B cell (primary cell): Measurements from ENCODE around the gene RPH3AL.

Source experiments
- CTCF ChIP-seq: fragments of 200-600 bp; IDR thresholded peaks from one replicate; pipeline ENCODE4 v1.8.0; 2022; ENCODE audit warnings: antibody characterized with exemption, mild to moderate bottlenecking
- EZH2 ChIP-seq: IDR thresholded peaks from 2 replicates; pipeline ENCODE4 v1.6.1; 2012; ENCODE audit warnings: borderline replicate concordance, low read depth, mild to moderate bottlenecking, moderate library complexity, low read length; ENCODE audit not compliant: insufficient read depth, poor library complexity, severe bottlenecking

GRCh38 chr17:204427-205147 lies 148.0 kb downstream of the RPH3AL start:
- TF ChIP-seq CTCF (no peak), EZH2 (no peak)
